ENCODE measurements around the gene GOLGA8Q. TPM values are rescaled to one million over a fixed set of nuclear protein-coding genes. Genes with fewer than 3 reads are reported as not detected.
"Not testable (repeated sequence)": the region's sequence is repeated elsewhere in the genome, so short reads cannot be mapped to it uniquely, and the experiment has no call there.

GOLGA8Q gene
- 1.8 TPM for total RNA-seq

DNA sequence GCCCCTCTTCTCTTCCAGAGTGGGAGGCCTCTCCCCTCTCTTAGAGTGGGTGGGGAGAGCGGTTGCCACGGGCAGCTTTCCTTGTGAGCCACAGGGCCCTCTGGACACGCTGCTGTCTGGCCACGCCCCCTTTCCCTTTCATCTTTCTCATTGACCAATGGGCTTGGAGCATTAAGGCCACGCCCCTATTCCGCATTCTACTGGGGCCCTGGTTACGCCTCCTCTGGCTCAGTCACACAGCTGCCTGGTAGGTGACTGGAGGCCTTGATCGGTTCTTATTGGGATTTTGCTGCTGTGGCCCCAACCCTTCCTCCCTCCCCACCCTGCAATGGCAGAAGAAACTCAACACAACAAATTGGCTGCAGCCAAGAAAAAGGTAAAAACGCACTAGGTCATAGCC, at the start of gene GOLGA8Q:
Gene GOLGA8Q, plus strand, starts transcription at position 301 of the 400 bp plus-strand sequence. Its CDS starts 28 bp downstream, at position 329.
- not testable (repeated sequence) for H3K4me1 ChIP-seq (ENCODE audit: insufficient read depth, low read length); H3K27me3 ChIP-seq (ENCODE audit: insufficient read depth, low read length); H3K4me3 ChIP-seq (ENCODE audit: low read length); H3K9me3 ChIP-seq (ENCODE audit: low read depth, low read length)

- H3K4me1 ChIP-seq (ENCODE audit: insufficient read depth, low read length); H3K9me3 ChIP-seq (ENCODE audit: low read depth, low read length): not testable (repeated sequence)
Measured at GRCh38 chr15:30502904-30503781, 48.7 kb upstream of the GOLGA8Q start.

GRCh38 chr15:30504162-30504843, 47.5 kb upstream of the GOLGA8Q start:
- H3K27me3 ChIP-seq (ENCODE audit: insufficient read depth, low read length); H3K9me3 ChIP-seq (ENCODE audit: low read depth, low read length); H3K4me1 ChIP-seq (ENCODE audit: insufficient read depth, low read length); H3K4me3 ChIP-seq (ENCODE audit: low read length): not testable (repeated sequence)

More at GRCh38 chr15:30502904-30503781, 48.7 kb upstream of the GOLGA8Q start:
- H3K27me3 ChIP-seq (ENCODE audit: insufficient read depth, low read length); H3K4me3 ChIP-seq (ENCODE audit: low read length): not testable (repeated sequence)

GRCh38 chr15:30514545-30514944, 37.3 kb upstream of the GOLGA8Q start:
- not testable (repeated sequence) for H3K27me3 ChIP-seq (ENCODE audit: insufficient read depth, low read length); H3K4me1 ChIP-seq (ENCODE audit: insufficient read depth, low read length); H3K4me3 ChIP-seq (ENCODE audit: low read length); H3K9me3 ChIP-seq (ENCODE audit: low read depth, low read length)

- not testable (repeated sequence) for H3K4me1 ChIP-seq (ENCODE audit: insufficient read depth, low read length); H3K4me3 ChIP-seq (ENCODE audit: low read length); H3K27me3 ChIP-seq (ENCODE audit: insufficient read depth, low read length); H3K9me3 ChIP-seq (ENCODE audit: low read depth, low read length)
Measured at GRCh38 chr15:30523453-30524243, 28.2 kb upstream of the GOLGA8Q start.

- not testable (repeated sequence) for H3K27me3 ChIP-seq (ENCODE audit: insufficient read depth, low read length); H3K4me1 ChIP-seq (ENCODE audit: insufficient read depth, low read length); H3K4me3 ChIP-seq (ENCODE audit: low read length); H3K9me3 ChIP-seq (ENCODE audit: low read depth, low read length)
Measured at GRCh38 chr15:30525912-30526311, 25.9 kb upstream of the GOLGA8Q start.

DNA sequence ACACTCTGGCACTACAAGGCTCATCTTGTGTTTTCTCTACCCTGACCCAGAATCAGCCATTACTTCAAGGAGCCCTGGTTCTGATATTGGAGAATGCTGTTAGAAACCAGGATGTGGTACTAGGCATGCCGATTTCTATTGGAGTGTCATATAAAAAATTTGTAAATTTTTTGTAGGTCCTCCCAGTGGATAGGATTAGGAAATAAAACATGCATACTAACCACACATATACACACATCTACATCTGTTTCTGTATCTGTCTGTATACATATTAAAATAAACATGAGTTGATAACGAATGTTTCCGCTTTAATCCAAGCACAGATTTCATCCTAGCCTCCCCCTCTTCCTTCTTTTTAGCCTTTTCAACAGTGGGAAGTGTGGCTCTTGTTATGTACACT, 22.8 kb upstream of the GOLGA8Q start:
- not testable (repeated sequence) for H3K4me3 ChIP-seq (ENCODE audit: low read length); H3K27me3 ChIP-seq (ENCODE audit: insufficient read depth, low read length); H3K9me3 ChIP-seq (ENCODE audit: low read depth, low read length); H3K4me1 ChIP-seq (ENCODE audit: insufficient read depth, low read length)

DNA sequence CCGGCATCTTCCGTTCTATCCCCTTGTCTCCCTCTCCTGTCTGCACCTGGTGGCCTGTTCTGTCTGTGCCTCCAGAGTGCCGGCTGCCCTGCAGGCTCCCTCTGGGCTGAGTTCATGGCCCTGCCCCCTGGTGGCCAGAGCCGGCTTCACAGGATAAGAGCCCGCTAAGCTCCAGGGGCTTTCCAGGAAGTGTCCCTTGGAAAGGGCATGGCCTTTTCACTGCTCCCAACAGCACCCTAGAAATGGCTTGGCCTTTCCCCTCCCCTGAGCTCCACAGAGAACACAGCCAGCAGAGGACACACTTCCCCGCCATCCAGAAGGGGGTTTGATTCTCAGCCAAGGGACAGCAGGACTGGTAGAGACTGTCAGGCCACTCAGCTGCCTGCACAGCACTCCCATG, 15.1 kb downstream of the GOLGA8Q start:
- not testable (repeated sequence) for H3K27me3 ChIP-seq (ENCODE audit: insufficient read depth, low read length); H3K9me3 ChIP-seq (ENCODE audit: low read depth, low read length); H3K4me3 ChIP-seq (ENCODE audit: low read length); H3K4me1 ChIP-seq (ENCODE audit: insufficient read depth, low read length)

DNA sequence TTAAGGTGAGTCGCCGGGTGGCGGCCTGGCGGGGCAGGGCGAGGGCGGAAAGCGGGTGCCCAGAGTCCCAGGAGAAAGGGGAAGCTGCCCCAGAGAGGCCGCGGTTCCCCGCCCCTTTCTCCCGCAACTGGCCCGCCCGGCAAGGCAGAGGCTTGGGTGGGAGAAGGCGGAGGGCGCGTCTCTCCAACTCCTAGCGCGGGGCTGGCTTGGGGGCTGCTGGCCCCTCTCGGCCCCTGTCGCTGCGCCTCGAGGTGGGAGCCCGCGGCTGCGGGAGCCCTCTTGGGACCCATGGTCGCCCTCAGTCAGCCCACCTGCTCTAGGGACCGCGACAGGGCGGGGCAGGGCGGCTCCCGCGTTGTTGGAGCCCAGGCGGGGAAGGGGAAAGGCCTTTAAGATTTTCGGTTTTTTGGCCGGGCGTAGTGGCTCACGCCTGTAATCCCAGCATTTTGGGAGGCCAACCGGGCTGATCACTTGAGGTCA, 21.2 kb downstream of the GOLGA8Q start:
- not testable (repeated sequence) for H3K9me3 ChIP-seq (ENCODE audit: low read depth, low read length); H3K4me3 ChIP-seq (ENCODE audit: low read length); H3K27me3 ChIP-seq (ENCODE audit: insufficient read depth, low read length); H3K4me1 ChIP-seq (ENCODE audit: insufficient read depth, low read length)

DNA sequence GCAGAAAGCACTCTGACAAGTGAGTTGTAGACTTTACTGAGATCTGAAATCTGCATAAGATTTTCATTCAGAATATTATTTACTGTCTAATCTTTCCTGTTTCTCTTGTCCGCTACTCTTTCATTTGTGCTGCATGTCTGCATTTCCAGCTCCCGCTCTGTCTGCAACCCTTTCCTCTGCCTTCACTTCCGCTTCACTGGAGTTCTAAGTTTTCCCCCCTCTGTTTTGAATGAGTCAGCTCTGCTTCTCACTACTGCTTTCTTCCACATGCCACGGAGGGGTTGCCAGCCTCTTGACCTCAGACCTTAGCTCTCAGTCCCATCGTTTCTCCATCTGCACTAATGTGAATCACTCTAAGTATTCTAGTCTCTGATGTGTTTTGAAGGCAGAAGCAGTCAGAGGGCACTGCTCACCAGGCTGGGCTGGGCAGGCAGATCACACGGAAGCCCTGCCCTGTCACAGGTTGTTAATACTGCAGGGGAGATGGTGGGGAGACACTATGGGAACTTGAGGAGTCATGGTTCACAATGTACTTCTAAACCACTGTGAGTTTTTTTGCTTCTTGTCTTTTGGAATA, 27.6 kb downstream of the GOLGA8Q start:
- not testable (repeated sequence) for H3K27me3 ChIP-seq (ENCODE audit: insufficient read depth, low read length); H3K4me3 ChIP-seq (ENCODE audit: low read length); H3K9me3 ChIP-seq (ENCODE audit: low read depth, low read length); H3K4me1 ChIP-seq (ENCODE audit: insufficient read depth, low read length)

DNA sequence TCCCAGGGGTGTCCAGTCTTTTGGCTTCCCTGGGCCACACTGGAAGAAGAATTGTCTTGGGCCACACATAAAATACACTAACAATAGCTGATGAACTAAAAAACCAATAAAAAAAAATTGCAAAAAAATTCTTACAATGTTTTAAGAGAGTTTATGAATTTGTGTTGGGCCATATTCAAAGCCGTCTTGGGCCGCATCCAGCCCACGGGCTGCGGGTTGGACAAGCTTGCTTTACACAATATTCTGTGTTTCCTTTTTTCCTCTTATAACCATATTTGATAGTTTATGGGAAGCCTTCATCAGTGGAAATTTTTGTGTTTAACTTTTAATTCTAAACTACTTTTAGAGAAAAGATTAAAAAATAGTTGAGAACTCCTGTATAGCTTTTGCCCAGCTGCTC, 28.9 kb downstream of the GOLGA8Q start:
- not testable (repeated sequence) for H3K4me1 ChIP-seq (ENCODE audit: insufficient read depth, low read length); H3K9me3 ChIP-seq (ENCODE audit: low read depth, low read length); H3K27me3 ChIP-seq (ENCODE audit: insufficient read depth, low read length); H3K4me3 ChIP-seq (ENCODE audit: low read length)

GRCh38 chr15:30598953-30599352, 47.1 kb downstream of the GOLGA8Q start:
- not testable (repeated sequence) for H3K9me3 ChIP-seq (ENCODE audit: low read depth, low read length); H3K4me3 ChIP-seq (ENCODE audit: low read length); H3K4me1 ChIP-seq (ENCODE audit: insufficient read depth, low read length); H3K27me3 ChIP-seq (ENCODE audit: insufficient read depth, low read length)

- H3K4me1 ChIP-seq (ENCODE audit: insufficient read depth, low read length); H3K4me3 ChIP-seq (ENCODE audit: low read length); H3K27me3 ChIP-seq (ENCODE audit: insufficient read depth, low read length); H3K9me3 ChIP-seq (ENCODE audit: low read depth, low read length): not testable (repeated sequence)
Measured at GRCh38 chr15:30603796-30604195, 51.9 kb downstream of the GOLGA8Q start, which contains the start of gene GOLGA8H. Gene GOLGA8H, plus strand, starts transcription at chr15:30604028. Its CDS starts 98 bp downstream, at chr15:30604126.

Measured in mononuclear cell (primary cell).